Effector memory CD8-positive, alpha-beta T cell (primary cell): ENCODE data around the gene KCNQ1OT1.

ENCODE experiments used
- ATAC-seq: fragments of 150-1000 bp; cut with Tn5 transposase; replicated peaks from 2 replicates; pipeline ENCODE4 v1.10.0; 2021; ENCODE audit warnings: mild to moderate bottlenecking, moderate library complexity
- DNase-seq, 3 experiments: peaks; one replicate each; pipeline ENCODE4 v3.0.0; 2021
- H3K27ac Mint-ChIP-seq, 2 donors: one replicate each; pipeline ENCODE4 v1.8.0; 2022; ENCODE audit warnings: mild to moderate bottlenecking in 2 of 2, mixed read lengths in 2 of 2, moderate library complexity in 2 of 2
- H3K27me3 Mint-ChIP-seq, 2 donors: one replicate each; pipeline ENCODE4 v1.8.0; 2022; ENCODE audit warnings: mixed read lengths in 2 of 2
- H3K36me3 Mint-ChIP-seq: one replicate; pipeline ENCODE4 v1.8.0; 2022; ENCODE audit warnings: mild to moderate bottlenecking, moderate library complexity, mixed read lengths; ENCODE audit not compliant: insufficient read depth
- H3K4me1 Mint-ChIP-seq, 2 donors: one replicate each; pipeline ENCODE4 v1.8.0; 2022; ENCODE audit warnings: low read depth in 2 of 2, mixed read lengths in 2 of 2
- H3K4me3 Mint-ChIP-seq, 2 donors: one replicate each; pipeline ENCODE4 v1.8.0; 2022; ENCODE audit warnings: mild to moderate bottlenecking in 2 of 2, mixed read lengths in 2 of 2, moderate library complexity in 2 of 2
- H3K9me3 Mint-ChIP-seq, 2 donors: one replicate each; pipeline ENCODE4 v1.8.0; 2022; ENCODE audit warnings: mixed read lengths in 2 of 2

The KCNQ1OT1 gene

DNA sequence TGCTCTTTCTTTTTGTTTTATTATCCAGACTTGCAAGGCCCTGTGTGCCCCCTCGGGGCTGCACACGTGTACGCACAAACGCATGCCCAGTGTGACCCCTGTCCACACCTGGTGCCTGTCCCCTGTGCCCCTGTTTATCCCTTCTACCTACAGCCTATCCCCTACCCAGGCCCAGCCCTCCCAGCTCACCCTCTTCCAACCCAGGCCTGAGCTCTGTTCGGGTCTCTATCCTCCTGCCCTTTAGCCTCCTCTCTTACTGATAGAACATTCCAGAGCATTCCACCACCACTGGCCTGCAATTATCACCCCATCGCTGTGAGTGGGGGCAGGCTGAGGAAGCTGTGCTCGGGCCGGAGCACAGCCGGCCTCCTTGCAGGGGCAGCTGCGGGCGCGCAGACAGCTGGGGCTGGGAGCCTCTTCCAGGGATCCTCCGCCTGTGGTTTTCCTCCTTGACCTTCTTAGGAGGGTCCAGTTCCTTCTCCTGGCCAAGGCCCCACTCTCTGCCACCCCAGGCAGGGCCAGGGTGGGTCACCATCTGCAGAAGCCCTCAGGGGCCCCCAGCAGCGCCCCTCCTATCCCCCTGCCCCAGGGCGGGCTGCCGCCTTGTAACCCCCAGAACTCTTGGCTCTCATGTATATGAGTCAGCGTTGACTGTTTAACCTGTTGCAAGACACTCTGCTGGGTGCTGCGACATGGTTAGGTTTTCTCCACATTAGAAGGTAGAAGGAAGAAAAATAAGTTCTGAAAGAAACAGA, 41.8 kb upstream of the KCNQ1OT1 start:
- DNase-seq (no peak), ATAC-seq (no peak)
- H3K4me1 Mint-ChIP-seq = peaks cover 1 to 6% of the 10 kb centered on the region in 2 donors
- H3K4me3 Mint-ChIP-seq = no peak overlapping the region
- no peaks in the 10 kb centered on the region for H3K9me3 Mint-ChIP-seq
- H3K27me3 Mint-ChIP-seq = no peaks in the 10 kb centered on the region
- H3K36me3 Mint-ChIP-seq = peaks cover 3% of the 10 kb centered on the region
- no peak overlapping the region for H3K27ac Mint-ChIP-seq

DNA sequence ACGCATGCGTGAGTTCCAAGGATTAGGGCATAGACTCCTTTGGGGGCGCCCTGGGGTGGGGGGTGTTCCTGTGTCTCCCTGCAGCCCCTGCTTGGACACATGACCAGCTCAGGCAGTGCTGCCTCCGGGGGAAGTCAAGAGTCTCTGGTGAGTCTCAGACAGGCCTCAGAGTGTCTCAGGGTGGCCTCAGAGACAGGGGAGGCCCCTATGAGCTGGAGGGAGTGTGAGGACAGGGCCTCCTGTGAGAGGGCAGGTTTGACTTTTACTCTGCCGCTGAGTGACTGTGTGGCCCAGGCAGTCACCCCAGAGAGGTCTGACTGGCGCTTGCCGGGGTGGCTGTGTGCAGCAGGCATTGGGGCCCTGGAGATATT, 41.2 kb upstream of the KCNQ1OT1 start:
- ATAC-seq (no peak), DNase-seq (no peak)
- H3K4me1 Mint-ChIP-seq = peaks cover 1 to 6% of the 10 kb centered on the region in 2 donors

DNA sequence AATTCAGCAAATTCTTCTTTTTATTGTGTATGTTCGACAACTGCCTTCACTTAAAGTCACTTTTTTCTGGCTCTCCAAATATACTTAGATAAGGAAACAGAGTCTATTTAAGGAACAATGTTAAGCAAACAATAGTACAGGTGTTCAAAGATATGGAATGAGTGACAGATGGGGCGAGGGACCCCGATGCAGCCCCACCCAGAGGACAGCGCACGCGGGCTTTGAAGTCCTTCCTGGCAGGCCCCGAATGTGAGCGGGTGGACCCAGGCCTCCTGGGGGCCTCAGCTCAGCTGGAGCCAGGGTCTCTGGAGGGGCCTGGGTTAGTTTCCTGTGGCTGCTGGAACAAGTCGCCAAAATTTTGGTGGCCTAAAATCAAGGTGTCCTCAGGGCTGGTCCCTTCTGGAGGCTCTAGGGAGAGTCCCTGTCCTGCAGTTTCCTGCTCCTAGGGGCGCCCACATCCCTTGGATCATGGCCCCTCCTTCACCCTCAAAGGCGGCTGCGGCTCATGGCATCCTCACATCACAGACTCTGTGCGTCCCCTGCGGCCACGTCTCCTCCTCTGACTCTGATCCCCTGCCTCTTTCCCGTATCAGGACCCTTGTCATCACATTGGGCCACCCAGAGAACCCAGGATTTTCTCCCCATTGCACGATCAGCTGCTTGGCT, 40.6 kb upstream of the KCNQ1OT1 start:
- Mint-ChIP-seq H3K4me1 (peaks cover 1 to 6% of the 10 kb centered on the region in 2 donors), H3K9me3 (no peaks in the 10 kb centered on the region), H3K4me3 (no peak overlapping the region), H3K27me3 (no peaks in the 10 kb centered on the region), H3K27ac (no peak overlapping the region), H3K36me3 (peaks cover 3% of the 10 kb centered on the region)
- ATAC-seq (no peak), DNase-seq (no peak)

More for the DNA sequence above, 41.2 kb upstream of the KCNQ1OT1 start:
- Mint-ChIP-seq H3K9me3 (no peaks in the 10 kb centered on the region), H3K36me3 (peaks cover 3% of the 10 kb centered on the region), H3K27ac (no peak overlapping the region), H3K4me3 (no peak overlapping the region), H3K27me3 (no peaks in the 10 kb centered on the region)

DNA sequence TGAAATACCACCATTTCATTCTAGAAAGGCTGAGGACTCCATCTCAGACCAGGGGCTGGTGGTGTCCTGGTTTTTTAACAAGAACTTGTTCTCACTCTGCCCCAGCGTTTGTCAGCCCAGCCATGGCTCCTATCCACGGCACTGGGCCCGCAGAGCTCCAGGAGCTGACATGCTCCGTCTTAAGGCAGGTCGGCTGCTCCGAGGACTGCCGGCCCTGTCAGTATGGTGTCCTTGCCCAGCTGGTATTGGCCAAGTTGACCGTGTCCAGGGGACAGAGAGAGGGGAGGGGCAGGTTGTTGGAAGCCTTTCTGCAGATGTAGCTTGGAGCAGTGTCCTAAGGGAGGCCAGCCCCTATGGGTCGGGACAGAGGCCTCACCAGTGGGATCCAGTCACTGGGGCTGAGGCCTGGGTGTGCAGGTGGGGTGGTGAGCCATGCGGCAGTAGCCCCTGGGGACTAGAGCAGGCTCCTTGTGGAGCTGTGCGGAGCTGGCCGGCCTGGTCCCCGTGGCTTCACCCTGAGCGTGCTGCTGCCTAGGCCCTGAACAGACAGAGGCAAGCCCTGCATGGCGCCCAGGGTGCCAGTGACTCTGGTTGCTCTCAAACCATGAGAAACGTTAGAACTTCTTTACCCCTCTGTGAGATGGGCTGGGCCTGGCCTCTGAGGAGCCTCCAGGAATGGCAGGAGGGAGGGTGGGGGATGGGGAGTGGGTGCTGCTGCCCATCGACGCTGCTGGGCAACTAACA, 39.9 kb upstream of the KCNQ1OT1 start:
- ATAC-seq = no peak
- H3K4me3 Mint-ChIP-seq = no peak overlapping the region
- no peak for DNase-seq
- H3K36me3 Mint-ChIP-seq = peaks cover 3% of the 10 kb centered on the region
- H3K4me1 Mint-ChIP-seq = peaks cover 1 to 6% of the 10 kb centered on the region in 2 donors
- H3K27ac Mint-ChIP-seq = no peak overlapping the region
- H3K27me3 Mint-ChIP-seq = no peaks in the 10 kb centered on the region
- no peaks in the 10 kb centered on the region for H3K9me3 Mint-ChIP-seq

DNA sequence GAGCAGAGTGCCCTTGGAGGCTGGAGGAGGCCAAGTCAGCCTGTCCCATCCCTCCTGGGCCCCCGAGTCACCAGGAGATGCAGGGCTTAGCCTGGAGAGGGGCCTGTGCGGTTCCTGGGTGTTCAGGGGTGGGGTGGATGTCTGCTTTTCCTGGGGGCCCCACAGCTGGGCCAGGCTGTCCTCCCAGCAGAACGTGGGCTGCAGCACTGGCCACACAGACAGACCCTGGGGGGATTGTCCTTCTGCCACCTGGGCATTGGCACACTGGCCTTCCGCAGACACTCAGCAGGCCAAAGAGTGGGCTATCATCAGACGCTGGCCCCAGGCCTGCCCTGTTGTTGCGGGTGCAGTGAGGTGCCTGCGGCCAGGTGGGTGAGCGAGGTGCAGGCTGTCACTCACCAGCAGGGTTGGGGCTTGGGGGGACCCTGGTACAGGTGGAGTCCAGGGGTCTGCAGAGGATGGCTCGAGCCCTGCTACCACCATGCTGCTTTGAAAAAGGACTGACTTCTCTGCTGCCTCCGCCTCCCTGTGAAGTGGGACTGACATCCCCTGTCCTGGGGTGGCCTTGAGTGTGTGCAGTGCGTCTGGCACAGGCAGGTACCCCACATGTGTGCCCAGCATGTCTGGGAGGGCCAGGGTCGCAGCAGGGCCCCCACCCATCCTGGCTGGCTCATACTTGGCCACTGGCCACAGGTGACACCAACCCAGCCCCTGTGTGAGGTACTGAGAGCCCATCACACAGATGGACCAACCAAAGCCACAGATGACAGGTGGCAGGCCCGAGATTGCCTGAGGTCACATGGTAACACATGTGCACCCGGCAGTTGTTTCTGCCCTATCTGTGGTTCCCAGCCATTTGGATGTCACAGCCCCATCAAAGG, 39.0 kb upstream of the KCNQ1OT1 start:
- Mint-ChIP-seq H3K27me3 (no peaks in the 10 kb centered on the region), H3K9me3 (no peaks in the 10 kb centered on the region), H3K4me3 (no peak overlapping the region), H3K36me3 (peaks cover 1% of the 10 kb centered on the region), H3K4me1 (peaks cover 3 to 6% of the 10 kb centered on the region in 2 donors), H3K27ac (no peak overlapping the region)
- DNase-seq (no peak), ATAC-seq (no peak)

DNA sequence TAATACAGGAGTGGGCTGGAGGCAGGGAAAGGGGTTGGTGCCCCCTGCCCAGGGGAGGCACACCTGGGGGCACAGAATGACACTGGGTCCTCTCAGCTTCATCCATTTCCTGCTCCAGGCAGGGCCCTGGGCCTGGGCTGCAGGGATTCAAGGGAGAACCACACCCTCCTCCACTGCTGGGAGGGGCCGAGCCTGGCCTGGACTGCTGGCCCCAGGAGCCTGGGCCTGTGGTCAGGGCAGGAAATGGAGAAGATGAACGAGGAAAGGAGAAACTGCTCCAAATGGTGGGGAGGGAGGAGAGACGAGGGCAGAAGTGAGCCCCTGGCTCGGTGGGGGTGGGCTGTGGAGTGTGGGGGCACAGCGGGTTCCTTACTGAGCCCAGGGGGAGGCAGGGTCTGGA, 38.1 kb upstream of the KCNQ1OT1 start:
- ATAC-seq (no peak), DNase-seq (no peak)
- Mint-ChIP-seq H3K36me3 (peaks cover 3% of the 10 kb centered on the region), H3K27ac (peak overlapping the region in 1 of 2 donors; percentile 32), H3K9me3 (no peaks in the 10 kb centered on the region), H3K4me3 (no peak overlapping the region), H3K4me1 (peaks cover 3 to 6% of the 10 kb centered on the region in 2 donors), H3K27me3 (no peaks in the 10 kb centered on the region)

DNA sequence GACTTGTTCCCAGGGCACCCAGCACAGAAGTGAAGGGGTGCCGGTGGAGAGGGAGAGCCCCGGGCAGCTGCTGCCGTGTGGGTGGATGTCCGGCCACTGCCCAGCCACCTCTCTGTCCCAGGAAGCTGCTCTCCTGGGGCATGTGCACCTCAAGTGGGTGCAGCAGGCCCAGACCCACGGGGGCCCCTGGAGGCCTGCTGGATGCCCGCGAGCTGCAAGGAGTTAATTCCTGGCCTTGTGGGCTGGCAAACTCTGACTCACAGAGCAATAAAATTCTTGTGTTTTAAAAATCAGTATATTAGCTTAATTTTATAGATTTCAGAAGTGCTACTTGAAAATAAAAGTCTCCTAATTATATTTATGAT, 37.4 kb upstream of the KCNQ1OT1 start:
- Mint-ChIP-seq H3K9me3 (no peaks in the 10 kb centered on the region), H3K4me1 (peaks cover 3 to 6% of the 10 kb centered on the region in 2 donors), H3K36me3 (peaks cover 3% of the 10 kb centered on the region), H3K27me3 (no peaks in the 10 kb centered on the region), H3K27ac (no peak overlapping the region), H3K4me3 (no peak overlapping the region)
- DNase-seq = no peak
- no peak for ATAC-seq

DNA sequence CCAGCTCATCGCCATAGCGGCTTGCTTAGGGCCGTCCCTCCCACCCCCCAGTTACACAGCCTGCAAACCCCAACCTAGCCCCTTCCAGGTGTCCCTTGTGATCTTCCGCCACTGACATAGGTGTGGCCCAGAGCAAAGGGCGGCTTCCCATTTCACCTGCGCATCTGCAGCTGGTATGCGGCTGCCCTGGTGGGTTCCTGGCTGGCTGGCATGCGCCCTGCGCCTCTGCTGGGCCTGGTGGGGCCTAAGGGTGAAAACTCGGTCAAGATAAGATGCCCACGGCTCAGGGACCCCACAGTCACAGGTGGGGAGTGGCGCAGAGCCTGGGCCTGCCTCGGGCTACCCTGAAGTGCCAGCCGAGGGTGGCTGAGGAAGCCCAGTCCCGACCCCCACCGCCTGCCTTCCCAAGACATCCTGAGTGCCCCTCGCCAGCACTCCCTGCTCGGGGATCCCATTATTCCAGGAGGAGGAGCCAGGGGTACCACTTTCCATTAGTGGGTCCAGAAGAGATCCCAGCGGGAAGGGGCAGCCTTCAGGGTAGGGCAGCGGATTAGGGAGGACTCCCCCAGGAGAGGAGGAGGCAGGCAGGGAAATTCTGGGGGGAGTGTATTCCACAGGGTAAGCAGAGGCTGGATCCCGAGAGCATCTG, 36.9 kb upstream of the KCNQ1OT1 start:
- Mint-ChIP-seq H3K27ac (no peak overlapping the region), H3K27me3 (no peaks in the 10 kb centered on the region), H3K4me1 (peaks cover 3 to 6% of the 10 kb centered on the region in 2 donors), H3K36me3 (peaks cover 3% of the 10 kb centered on the region), H3K9me3 (no peaks in the 10 kb centered on the region), H3K4me3 (no peak overlapping the region)
- no peak for ATAC-seq
- DNase-seq = no peak

DNA sequence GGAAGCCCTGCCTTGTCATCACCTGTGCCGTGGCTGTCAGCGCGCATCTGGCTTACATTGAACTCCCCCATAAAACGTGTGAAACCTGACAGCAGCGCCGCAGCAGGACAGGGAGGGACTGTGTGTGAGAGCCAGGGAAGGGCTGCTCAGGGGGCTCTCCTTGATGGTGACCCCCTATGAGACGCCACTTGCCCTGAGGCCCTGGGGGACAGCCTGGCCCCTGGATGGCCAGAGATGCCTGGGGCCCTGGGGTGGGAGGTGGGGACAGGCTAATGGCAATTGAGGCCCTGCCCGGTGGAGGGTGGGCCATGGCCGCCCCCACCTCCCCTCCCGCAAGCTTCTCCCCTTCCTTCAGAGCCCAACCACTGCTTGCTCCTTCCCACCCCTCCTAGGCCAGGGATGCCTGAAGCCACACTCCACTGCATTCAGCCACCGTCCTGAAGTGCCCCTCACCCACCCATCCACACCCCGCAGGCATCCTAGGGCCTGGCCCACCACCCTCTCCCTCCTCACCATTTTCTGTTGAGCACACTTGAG, 35.3 kb upstream of the KCNQ1OT1 start:
- Mint-ChIP-seq H3K27me3 (no peaks in the 10 kb centered on the region), H3K9me3 (no peaks in the 10 kb centered on the region), H3K36me3 (peaks cover 3% of the 10 kb centered on the region), H3K27ac (no peak overlapping the region), H3K4me1 (peaks cover 3% of the 10 kb centered on the region in 2 donors), H3K4me3 (no peak overlapping the region)
- no peak for DNase-seq
- ATAC-seq = no peak

DNA sequence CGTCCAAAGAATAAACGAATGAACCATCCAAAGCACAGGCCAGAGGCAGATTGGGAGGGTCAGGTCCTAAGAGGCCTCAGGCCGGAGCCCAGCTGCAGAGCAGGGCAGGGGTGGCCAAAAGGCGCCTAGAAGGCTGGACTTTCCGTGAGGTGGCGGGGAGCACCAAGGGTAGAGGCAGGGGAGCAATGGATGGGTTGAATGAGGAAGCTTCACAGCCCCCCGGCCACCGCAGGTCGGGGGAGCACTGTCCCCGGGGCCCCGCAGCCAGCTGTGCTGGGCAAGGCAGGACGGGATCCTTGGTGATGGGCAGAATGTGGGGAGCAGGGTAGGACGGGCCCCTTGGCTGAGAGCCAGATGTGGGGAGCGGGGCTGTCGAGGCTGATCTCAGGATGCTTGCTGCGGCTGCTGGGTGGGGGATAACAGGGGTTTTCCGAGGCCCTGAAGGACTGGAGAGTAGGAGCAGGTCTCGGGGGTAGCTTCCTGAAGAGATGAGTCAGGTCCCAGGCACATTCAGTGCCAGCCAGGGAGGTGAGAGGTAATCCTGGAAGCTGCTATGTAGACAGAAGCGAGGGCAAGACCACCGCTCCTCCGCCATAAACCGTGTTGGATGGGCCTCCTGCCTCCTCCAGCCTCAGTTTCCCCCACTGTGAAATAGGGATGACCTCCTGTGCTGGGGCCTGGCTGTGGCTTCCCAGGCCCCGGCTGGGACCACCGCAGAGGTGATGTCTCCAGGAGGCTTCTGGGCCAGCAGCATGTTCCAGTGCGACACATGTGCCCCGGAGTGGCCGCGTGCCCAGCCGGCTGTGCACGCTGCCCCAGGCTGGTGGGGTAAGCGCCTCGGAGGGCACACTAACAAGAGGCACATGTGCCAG, 34.6 kb upstream of the KCNQ1OT1 start:
- peaks cover 3% of the 10 kb centered on the region in 2 donors for H3K4me1 Mint-ChIP-seq
- ATAC-seq (no peak), DNase-seq (no peak)
- no peaks in the 10 kb centered on the region for H3K27me3 Mint-ChIP-seq
- H3K4me3 Mint-ChIP-seq = no peak overlapping the region
- H3K36me3 Mint-ChIP-seq = peaks cover 3% of the 10 kb centered on the region
- H3K27ac Mint-ChIP-seq = peak overlapping the region in 1 of 2 donors; percentile 20
- no peaks in the 10 kb centered on the region for H3K9me3 Mint-ChIP-seq

DNA sequence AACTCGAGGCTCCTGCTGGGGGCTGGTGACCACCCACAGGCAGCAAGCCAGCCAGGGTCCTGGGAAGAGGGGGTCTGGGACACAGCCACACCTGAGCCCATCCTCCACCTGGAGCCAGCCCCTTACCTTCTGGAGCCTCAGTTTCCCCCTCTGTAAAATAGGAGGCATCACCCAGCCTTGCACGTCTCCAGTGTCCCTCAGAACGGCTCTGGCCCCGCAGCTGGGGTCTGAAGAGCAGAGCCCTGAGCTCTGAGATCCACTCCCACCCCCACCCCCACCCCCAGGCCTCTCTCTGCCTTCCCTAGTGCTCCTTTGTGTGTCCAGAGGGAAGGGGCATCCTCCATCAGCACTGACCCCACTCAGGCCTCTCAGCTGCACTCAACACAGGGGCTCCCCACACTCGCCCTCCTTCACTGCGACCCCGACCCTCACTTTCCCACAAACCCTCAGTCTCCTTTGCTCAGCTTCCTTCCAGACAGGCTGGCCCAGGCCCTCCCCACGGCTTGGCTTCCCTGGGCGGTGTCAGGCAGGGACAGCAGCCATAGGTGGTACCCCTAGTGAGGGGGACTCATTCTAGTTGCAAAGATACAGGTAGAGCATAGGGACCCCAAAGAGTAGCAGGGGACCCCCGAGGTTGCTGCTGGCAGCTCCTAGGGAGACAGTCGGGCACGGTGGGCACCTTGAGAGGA, 33.3 kb upstream of the KCNQ1OT1 start:
- Mint-ChIP-seq H3K36me3 (peaks cover 3% of the 10 kb centered on the region), H3K9me3 (no peaks in the 10 kb centered on the region), H3K27ac (no peak overlapping the region), H3K27me3 (no peaks in the 10 kb centered on the region), H3K4me1 (peaks cover 3 to 4% of the 10 kb centered on the region in 2 donors), H3K4me3 (no peak overlapping the region)
- ATAC-seq (no peak), DNase-seq (no peak)
